RWPE2 (cell line): ENCODE data around the gene ICA1L.

Experiments
- ATAC-seq: fragments of 200-7000 bp; cut with Tn5 transposase; 3 replicates; pipeline ENCODE4 v1.9.1; 2021; ENCODE audit warnings: low read depth
- DNase-seq: peaks from one replicate; pipeline ENCODE4 v3.0.0-alpha.2; 2020; ENCODE audit warnings: low spot score
- H3K27ac ChIP-seq: fragments of 450-650 bp; 2 replicates; pipeline ENCODE4 v1.5.1; 2017; ENCODE audit warnings: mild to moderate bottlenecking; ENCODE audit not compliant: poor library complexity, severe bottlenecking
- H3K27me3 ChIP-seq: fragments of 250-450 bp; sonication (Bioruptor Pico); 2 replicates; pipeline ENCODE4 v1.5.1; 2021; ENCODE audit warnings: mild to moderate bottlenecking, moderate library complexity; ENCODE audit not compliant: insufficient read depth, poor library complexity, severe bottlenecking
- H3K36me3 ChIP-seq: fragments of 250-450 bp; sonication (Bioruptor Pico); 2 replicates; pipeline ENCODE4 v1.5.1; 2020; ENCODE audit warnings: low read depth, mild to moderate bottlenecking, moderate library complexity
- H3K4me1 ChIP-seq: fragments of 250-450 bp; sonication (Bioruptor Pico); 2 replicates; pipeline ENCODE4 v1.5.1; 2021; ENCODE audit warnings: mild to moderate bottlenecking, moderate library complexity; ENCODE audit not compliant: insufficient read depth, poor library complexity, severe bottlenecking
- H3K4me3 ChIP-seq: fragments of 250-450 bp; sonication (Bioruptor Pico); 2 replicates; pipeline ENCODE4 v1.5.1; 2021; ENCODE audit warnings: mild to moderate bottlenecking, moderate library complexity; ENCODE audit not compliant: severe bottlenecking
- H3K9me3 ChIP-seq: fragments of 250-450 bp; sonication (Bioruptor Pico); 2 replicates; pipeline ENCODE4 v1.5.1; 2021; ENCODE audit warnings: mild to moderate bottlenecking, moderate library complexity; ENCODE audit not compliant: severe bottlenecking
- CTCF ChIP-seq: fragments of 450-650 bp; IDR thresholded peaks from one replicate; pipeline ENCODE4 v1.5.1; 2017; ENCODE audit warnings: mild to moderate bottlenecking, moderate library complexity; ENCODE audit not compliant: poor library complexity, severe bottlenecking

ICA1L gene

DNA sequence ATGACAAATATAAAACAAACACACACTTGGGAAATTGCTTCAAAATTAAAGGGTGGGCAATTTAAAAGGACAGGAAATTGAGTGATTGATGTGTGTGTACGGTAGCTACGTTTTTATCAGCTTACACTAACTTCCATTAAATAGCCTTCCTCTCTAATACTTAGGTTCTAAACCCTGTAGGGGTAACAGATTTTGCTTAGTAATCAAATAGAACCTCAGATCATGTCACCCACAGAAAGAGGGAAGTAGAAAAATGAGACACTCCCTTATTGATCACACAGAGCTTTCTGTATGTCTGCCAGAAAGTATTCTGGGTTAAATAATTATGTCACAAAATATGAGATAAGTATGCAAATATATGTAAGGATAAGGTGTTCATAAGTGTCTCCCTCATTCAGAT is 93.3 kb downstream of the ICA1L start:
- ATAC-seq (no peak), DNase-seq (no peak)
- H3K27ac ChIP-seq: no peak overlapping the region
- no peaks in the 10 kb centered on the region for H3K36me3 ChIP-seq
- H3K4me3 ChIP-seq: no peak overlapping the region
- H3K27me3 ChIP-seq: no peaks in the 10 kb centered on the region
- H3K9me3 ChIP-seq: no peaks in the 10 kb centered on the region
- TF ChIP-seq CTCF: no peak
- H3K4me1 ChIP-seq: peaks cover 10% of the 10 kb centered on the region

DNA sequence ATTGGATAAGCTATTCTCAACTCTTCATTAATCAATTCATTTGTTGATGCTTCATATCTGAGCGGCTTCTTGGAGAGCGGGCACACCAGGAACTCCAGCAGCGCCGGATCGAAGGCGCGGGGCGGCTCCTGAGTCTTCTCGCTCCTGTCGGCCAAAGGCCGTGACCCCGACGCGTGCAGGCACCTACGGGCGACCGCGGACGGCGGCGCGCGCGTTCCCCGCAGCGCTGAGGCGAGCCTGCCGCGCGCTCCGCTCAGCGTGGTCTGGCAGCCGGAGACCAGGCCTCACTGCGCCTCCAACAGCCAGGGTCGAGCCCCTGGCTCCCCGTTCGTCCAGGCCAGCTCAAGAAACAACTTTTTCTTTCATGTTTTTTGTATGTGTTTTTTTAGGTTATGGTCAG is 97.5 kb downstream of the ICA1L start:
- TF ChIP-seq CTCF: no peak
- Histone ChIP-seq H3K4me1 (no peaks in the 10 kb centered on the region), H3K36me3 (no peaks in the 10 kb centered on the region), H3K9me3 (no peaks in the 10 kb centered on the region), H3K27ac (no peak overlapping the region), H3K4me3 (no peak overlapping the region), H3K27me3 (no peaks in the 10 kb centered on the region)
- DNase-seq: no peak
- no peak for ATAC-seq

DNA sequence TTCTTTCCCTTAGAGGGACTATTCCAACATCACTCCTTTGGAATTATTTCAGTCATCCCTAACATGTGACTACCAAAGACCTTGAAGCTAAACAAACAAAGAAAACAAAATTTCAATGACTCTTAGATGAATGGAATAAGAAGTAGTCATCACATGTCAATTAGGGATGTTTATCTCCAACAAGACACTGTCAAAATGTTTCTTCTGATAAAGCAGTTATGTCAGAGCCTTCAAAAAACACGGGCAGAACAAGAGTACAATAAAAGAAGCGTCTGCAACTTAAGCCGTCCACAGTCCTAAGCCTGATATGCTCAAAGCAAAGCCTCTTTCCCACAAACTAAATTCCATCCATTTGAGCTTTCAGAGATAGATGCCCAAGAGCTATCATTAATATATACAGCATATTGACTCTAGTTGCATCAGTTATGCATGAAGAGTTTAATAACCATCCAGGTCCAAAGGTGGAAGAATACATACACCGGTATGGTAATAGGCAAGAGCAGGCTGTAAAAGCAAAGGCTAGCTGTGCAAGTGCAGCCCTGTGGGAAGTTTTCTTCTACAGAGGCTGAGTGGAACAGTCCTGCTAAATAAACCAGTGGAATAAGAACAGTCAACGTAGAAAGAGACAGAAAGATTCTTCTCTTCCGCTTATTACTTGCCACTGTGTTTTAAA is 98.1 kb downstream of the ICA1L start:
- Histone ChIP-seq H3K27me3 (no peaks in the 10 kb centered on the region), H3K36me3 (no peaks in the 10 kb centered on the region), H3K27ac (no peak overlapping the region), H3K9me3 (no peaks in the 10 kb centered on the region), H3K4me3 (no peak overlapping the region), H3K4me1 (no peaks in the 10 kb centered on the region)
- DNase-seq (no peak), ATAC-seq (no peak)
- no peak for TF ChIP-seq CTCF

- no peaks in the 10 kb centered on the region for H3K36me3 ChIP-seq
- TF ChIP-seq CTCF: no peak
- no peaks in the 10 kb centered on the region for H3K27me3 ChIP-seq
- no peak for ATAC-seq
- H3K4me1 ChIP-seq: no peaks in the 10 kb centered on the region
- DNase-seq: no peak
- H3K9me3 ChIP-seq: no peaks in the 10 kb centered on the region
- H3K4me3 ChIP-seq: no peak overlapping the region
- H3K27ac ChIP-seq: no peak overlapping the region
These were observed 99.7 kb downstream of the ICA1L start for GRCh38 chr2:202771741-202772460.

GRCh38 chr2:202771336-202771735 is 100.2 kb downstream of the ICA1L start:
- Histone ChIP-seq H3K27me3 (no peaks in the 10 kb centered on the region), H3K4me1 (no peaks in the 10 kb centered on the region), H3K27ac (no peak overlapping the region), H3K36me3 (no peaks in the 10 kb centered on the region), H3K4me3 (no peak overlapping the region), H3K9me3 (no peaks in the 10 kb centered on the region)
- TF ChIP-seq CTCF: no peak
- DNase-seq: no peak
- no peak for ATAC-seq
